ENCODE results near the gene ZIC2.
"Not testable (repeated sequence)": the region's sequence is repeated elsewhere in the genome, so short reads cannot be mapped to it uniquely, and the experiment has no call there.

Gene ZIC2

DNA sequence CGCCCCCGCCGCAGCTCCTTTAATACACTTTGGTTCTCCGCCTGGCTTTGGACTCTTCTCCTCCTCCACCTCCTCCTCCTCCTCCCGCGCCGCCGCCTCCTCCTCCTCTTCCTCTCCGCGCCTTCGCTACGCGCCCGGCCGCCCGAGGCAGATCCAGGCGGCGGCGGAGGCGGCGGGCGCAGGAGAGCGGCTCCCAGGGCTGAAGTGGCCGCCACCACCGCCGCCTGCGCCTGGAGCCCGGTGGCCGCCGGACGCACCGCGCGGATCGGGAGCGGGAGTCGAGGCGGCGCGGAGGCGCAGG is at the start of gene ZIC2:
TSS of gene ZIC2 (plus strand) at position 50 of the 301 bp plus-strand sequence. CDS start 281 bp downstream, outside the sequence.
- DNase-seq (ENCODE audit: low spot score), result no peak

DNA sequence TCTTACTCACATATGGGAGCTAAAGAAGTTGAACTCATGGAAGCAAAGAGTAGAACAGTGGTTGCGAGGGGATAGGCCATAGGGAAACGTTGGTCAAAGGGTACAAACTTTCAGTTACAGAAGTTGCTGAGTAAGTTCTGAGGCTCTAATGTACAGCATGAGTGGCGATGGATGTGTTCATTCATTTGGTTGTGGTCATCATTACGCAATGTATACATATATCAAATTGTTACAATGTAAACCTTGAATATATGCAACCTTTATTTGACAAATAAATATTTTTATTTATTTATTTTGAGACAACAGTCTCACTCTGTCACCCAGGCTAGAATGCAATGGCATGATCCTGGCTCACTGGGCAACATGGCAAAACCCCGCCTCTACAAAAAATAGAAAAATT is 48.7 kb upstream of the ZIC2 start:
- DNase-seq (ENCODE audit: low spot score), result no peak

DNA sequence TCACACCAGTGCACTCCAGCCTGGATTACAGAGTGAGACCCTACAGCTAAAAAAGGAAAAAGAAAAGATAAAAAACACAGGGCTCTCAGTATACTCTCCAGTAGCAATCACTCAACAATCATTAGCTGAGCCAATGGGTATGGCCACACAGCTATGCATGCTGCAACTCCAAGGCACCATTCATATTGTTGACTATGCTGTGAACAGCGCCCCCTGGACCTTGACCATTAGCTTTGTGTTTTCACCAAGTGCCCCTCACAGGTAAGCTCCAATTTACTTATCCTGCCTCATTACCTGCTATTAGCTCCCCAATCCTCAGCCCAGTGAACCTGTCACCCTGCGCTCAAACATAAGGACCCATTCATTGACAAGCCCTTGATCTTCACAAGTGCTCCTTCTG is 45.8 kb upstream of the ZIC2 start:
- no peak for DNase-seq (ENCODE audit: low spot score)

DNA sequence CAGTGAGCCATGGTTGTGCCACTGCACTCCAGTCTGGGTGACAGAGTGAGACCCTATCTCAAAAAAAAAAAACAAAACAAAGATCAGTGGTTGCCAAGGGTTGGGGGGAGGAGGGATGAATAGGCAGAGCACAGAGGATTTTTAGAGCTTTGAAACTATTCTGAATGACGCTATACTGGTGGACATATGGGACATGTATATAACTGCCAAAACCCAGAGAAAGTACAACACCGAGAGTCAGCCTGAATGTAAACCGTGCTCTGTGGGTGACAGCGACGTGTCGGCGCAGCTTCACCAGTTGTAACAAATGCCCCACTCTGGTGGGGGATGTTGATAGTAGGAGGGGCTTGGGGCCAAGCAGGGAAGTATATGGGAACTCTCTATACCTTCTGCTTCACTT is 42.9 kb upstream of the ZIC2 start:
- DNase-seq (ENCODE audit: low spot score), result no peak

DNA sequence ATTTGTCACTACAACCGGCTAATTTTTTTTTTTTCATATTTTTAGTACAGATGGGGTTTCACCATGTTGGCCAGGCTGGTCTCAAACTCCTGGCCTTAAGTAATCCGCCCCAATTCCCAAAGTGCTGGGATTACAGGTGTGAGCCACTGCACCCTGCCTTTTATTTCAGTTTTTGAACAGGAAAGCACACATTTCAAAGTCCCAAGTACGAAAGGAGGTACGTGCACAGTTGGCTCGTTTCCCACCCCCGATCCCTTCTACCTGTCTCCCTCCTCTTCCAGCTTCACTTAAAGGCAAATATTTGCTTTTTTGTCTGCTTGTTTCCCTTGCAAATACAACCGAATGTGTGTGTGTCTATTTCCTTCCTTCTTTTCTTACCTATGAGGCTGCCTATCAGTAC is 40.5 kb upstream of the ZIC2 start:
- DNase-seq (ENCODE audit: low spot score), result no peak

DNA sequence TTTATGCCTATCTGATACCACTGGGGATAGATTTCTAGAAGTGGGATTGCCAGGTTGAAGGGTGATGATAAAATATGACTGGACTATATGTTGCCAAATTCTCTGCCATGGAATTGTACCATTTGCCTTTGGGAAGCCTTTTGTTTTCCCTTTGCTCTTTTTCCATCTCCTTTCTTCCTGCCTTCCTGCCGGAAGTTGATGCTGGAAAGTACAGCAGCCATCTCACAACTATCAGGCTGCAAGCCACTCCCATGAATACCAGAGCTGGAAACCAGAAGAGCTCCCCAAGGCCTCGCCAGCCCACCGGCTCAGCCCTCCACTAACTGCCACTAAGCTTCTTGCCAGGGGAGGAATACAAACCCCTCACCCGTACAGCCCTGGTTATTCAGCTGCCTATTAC is 39.7 kb upstream of the ZIC2 start:
- no peak for DNase-seq (ENCODE audit: low spot score)

DNA sequence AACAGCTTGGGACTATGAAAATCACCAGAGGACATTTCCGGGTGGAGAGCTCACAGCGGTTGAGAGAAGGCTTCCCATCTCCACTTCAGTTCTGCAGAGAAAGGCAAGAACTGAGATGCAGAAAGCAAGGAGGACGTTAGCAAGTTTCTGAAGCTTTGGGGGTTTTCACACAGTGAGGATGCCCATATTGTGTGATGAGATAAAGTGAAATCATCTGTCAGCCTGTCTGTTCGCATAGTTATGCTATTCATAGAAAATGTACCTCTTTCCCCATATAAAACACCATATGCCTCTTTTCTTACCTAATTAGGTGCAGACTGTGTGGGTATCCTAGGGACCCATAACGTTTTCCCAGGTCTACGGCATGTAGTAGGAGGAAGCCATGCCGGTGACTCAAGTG is 37.5 kb upstream of the ZIC2 start:
- DNase-seq (ENCODE audit: low spot score), result no peak

DNA sequence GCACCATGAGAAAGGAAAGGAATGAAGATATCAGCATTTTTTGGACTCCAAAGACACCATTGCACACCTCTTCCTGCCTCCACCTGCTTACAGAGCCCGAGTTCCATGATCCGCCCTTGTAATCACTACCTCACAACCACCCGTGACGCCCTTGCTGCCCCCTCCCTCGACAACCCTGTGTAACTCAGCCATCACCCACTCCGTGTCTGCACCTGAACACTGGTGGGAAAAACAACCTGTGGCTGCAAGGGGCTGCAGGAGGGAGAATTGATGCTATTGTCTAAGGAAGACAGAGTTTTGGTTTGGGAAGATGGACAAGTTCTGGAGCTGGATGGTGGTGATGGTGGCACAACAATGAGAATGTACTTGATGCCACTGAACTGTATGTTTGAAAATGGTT is 37.0 kb upstream of the ZIC2 start:
- DNase-seq (ENCODE audit: low spot score), result no peak

DNA sequence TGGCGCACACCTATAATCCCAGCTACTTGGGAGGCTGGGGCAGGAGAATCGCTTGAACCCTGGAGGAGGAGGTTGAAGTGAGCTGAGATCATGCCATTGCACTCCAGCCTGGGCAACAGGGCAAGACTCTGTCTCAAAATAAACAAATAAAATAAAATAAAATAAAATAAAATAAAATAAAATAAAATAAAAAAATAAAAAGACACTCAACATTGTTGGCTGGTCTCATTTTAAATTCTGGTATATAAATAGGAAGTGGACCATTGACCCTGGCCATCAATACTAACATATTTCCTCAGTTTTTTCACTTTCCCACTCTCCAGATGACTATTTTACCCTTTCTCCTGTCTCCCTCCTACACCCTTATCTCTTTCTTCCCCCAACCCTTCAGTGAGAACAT is 36.1 kb upstream of the ZIC2 start:
- DNase-seq (ENCODE audit: low spot score), result not testable (repeated sequence)

DNA sequence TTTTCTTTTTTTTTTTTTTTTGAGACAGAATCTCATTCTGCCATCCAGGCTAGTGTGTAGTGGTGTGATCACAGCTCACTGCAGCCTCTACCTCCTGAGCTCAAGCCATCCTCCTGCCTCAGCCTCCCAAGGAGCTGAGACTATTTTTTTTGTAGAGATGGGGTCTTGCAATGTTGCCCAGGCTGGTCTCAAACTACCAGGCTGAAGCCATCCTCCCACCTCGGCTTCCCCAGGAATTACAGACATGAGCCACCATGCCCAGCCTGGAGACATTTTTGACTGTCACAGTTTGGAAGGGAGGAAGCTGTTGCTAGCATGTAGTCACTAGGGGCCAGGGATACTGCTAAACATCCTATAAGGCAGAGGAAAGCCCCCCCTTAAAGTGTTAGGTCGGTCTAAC is 33.9 kb upstream of the ZIC2 start:
- DNase-seq (ENCODE audit: low spot score), result no peak

DNA sequence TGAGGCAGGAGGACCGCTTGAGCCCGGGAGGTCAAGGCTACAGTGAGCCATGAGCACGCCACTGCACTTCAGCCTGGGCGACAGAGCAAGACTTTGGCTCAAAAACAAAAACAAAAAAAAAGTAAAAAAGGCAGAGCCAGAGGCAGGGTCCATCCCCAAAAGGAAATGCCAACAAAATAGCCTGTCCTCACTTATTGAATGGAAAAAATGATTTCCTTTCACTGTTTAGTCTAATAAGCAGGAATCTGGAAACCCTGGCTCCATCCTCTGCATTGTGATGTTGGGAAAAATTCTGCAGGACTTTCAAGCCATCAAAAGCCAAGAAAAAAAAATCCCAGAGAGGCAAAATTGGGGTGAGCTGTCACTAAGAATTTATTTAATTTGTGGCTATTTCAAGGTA is 33.2 kb upstream of the ZIC2 start:
- DNase-seq (ENCODE audit: low spot score), result no peak

DNA sequence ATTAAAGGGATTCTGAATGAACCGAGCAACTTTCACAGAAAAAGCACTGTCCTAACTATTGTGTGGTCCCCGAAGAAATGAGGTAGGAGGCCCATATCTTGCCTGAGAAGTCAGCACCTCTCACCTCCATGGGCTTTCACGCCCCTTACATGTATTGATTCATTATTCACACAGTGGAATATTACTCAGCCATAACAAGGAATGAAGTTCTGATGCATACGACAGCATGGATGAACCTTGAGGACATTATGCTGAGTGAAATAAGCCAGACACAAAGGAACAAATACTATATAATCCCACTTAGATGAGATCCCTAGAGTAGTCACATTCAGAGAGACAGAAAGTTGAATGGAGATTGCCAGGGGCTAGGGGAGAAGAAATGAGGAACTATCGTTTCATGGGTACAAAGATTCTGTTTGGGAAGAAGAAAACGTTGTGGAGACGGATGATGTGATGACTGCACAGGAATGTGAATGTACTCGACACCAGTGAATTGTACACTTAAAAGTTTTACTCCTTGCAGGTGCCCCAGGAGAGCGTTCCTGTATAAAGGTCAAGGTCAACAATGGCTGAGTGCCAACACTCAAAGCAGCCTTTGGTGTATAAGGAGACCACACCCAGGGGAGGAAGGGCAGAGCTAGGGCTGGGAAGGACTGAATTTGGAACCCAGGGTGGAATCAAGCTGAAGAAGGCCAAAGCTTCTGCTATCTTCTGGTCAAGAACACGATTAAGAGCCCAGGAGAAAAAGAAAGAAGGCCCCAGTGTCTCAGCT is 32.5 kb upstream of the ZIC2 start:
- DNase-seq (ENCODE audit: low spot score), result no peak

DNA sequence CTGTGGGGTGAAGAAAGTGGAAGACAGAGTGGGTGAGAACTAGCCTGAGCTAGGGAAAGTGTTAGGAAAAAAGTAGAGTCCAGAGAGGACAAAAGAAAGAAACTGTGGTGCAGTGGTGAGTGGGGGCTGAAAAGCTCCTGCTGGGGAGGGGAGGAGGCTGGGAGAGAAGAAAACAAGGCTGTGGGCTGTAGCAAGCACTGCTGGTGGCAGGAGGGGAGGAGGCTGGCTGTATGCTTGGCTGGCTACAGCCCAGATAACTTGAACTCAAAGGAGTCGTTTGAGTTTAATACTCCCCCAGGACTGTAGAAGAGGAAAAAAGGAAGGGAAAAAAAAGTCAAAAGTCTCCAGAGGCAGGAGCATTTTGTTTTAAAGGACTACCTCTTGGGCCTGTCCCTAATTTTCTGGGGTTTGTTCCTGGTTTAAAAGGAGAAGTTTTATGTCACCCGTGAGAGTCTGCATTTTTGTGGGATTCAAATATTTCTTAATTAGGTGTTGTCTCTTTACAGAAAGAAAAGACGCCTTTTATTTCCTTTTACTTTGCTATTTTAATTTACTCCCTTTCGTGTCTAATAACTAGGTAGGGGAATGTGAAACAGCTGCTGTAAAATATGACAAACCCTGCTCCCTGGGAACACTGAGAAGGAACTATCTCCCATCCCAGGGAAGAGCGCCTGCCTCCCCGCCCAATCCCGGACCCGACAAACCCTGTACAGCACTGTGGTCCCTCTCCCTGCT is 31.7 kb upstream of the ZIC2 start:
- no peak for DNase-seq (ENCODE audit: low spot score)

DNA sequence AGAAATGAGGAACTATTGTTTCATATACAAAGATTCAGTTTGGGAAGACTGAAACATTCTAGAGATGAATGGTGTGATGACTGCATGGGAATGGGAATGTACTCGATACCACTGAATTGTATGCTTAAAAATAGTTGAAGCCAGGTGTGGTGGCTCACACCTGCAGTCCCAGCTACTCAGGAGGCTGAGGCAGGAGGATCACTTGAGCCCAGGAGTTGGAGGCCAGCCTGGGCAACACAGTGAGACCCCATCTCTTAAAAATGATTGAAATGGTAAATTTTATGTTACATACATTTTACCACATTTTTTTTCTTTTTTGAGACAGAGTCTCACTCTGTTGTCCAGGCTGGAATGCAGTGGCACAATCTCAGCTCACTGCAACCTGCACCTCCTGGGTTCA is 29.9 kb upstream of the ZIC2 start:
- not testable (repeated sequence) for DNase-seq (ENCODE audit: low spot score)

DNA sequence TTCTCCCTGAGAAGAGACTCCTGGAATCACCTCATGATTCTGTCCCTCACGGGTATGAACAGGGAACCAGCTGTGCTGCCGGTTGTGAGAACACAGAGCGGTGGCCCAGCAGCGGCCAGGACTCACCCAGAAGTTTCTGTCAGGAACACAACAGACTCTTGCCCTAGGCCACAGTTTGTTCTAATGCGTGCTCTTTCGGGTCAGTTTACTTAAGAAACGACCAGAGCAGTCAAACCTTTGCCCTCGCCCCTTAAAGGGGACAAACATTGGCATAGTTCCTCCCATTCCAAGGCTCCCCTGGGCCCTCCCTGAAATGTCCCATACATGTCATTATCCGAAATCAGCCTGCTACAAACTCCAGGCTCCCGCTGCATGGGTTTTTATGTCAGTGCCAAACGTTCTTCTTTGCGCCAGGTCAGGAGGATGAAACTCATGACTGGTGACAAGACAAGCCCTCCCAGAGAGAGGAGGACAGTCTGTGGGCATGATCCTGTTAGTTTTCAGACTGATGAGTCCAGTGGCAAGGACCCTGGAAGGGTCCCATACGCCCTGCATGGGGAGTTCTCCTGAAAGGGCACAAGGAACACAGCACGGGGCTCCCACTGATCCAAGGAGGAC is 28.3 kb upstream of the ZIC2 start:
- no peak for DNase-seq (ENCODE audit: low spot score)

DNA sequence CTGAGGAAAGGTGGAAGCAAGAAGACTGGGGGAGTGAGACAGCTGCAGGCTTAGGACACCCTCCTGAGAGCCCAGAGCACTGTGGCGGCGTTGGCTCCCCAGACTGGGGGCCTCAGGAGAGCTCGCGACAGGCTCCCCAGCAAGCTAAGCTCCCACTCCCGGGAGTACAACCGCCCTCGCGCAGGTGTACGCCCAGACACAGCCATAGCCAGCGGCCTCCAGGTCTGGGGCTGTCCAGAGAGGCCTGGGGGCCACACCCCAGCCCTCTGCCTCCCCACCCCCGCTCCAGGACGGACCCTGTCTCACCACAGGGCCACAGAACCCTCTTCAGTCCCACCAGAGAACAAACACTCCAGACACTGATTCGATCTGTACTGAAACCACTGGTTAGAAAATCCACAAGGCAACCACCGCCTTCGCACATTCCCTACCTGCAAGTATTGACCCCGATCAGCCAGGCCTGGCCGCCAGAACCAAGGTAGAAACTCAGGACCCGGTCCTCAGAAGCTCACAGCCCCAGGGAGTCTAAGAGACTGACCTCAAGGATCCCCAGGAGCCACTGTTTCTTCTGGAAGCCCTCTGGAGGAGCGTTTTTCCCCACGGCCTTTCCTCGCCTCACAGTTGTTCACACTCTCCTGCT is 26.4 kb upstream of the ZIC2 start:
- no peak for DNase-seq (ENCODE audit: low spot score)

DNA sequence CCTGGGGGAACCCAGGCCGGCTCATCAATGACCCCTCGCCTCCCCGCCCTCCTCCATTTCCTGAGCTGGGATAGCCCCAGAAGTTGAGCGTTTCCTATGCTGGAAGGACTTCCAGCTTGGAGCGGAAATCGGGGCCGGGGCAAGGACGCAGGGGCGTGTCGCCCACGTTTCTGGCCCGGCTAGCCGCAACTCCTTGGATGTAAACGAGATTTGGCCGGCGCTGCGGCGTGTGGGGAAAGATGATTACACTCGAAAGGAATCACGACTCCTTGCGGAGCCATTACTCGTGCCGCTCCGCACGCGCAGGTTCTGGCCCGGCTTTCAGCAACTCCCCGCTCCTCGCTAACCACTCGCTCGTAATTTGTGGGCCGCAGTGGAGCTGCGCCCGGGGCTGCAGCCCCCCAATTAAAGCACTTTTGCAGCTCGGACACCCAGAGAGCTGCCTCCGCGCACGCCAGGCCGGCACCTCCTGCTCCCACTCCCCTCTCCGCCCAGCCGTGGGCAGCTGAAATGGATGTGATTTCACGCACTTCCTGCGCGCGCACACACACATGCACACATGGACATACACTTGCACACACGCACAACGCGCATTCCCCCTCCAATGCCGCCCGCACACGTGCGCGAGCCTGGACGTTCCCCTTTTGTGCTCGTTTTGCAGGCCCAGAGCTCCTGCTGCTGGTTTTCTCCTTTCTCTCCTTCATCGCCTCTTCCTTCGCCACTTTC is 25.7 kb upstream of the ZIC2 start:
- no peak for DNase-seq (ENCODE audit: low spot score)

DNA sequence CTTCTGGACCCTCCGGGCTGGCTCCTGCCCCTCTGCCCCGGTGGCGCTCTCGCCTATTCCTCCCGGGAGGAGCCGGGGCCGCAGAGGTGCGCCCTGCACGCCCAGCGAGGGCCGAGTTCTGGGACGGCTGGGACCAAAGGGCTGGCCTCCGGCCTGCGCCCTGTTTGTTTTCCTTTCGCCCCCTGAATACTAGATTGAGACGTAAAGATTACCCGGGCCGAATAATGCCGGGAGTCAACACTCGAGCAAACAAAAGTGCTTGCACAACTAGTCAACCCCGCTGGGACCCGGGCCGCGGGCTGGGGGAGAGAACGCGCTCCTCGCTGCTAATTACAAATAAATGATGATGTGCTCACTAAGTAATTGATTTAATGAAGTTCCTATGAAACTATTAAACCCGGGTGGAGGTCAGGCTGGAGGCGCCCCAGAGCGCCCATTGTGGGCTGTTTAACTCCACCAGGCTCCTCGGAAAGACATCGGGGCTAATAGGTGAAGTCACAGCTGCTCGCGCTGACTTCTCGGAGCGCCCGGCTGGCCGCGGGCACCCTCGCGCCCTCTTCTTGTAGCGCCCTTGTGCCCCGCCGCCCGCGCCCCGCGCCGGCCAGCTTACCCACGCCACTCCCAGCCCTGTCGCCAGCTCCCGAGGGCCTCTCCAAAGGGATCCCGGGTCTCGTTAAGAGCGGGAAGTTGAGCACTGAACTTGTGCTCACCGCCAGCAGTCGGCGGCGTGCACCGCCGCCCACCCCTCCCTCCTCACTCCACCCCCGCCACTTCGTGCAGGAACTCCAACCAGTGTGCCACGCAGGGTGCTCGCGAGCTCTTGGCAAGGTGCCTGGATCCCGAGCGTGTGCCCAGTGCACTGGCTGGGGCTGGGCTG is 24.9 kb upstream of the ZIC2 start:
- DNase-seq (ENCODE audit: low spot score), result no peak

DNA sequence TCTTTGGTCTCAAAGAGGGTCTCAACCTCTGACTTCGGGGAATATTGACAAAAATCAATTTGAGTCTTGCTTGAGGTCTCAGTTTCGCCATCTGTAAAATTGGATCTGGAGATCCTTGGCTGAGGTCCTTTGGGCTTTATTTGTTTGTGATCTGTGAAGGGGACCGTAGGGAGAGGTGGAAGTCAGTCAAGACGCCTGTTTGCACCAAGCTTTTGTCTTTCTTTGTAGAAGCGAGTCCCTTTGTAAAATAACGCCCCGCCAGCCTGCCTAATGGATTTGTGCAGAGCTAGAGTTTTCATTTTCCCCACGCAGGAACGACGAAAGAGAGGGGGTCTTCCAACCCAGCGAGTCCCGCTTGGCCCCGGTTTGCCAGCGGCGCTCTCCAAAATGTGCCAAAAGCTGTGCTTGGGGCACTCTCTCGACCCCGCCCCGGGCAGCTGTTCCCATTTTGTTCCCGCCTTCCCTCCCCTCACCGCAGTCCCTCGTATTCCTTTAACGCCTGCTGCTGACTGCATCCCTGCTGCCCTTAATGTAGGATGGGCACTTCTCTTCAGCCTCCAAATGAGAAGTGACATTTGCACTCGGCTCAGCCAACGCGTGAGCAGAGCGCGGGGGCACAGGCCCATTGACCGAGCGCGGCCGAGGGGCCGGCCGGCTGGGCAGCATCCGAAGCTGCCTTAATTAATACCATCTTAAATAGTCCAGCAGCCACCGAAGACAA is 23.0 kb upstream of the ZIC2 start:
- DNase-seq (ENCODE audit: low spot score), result no peak

DNA sequence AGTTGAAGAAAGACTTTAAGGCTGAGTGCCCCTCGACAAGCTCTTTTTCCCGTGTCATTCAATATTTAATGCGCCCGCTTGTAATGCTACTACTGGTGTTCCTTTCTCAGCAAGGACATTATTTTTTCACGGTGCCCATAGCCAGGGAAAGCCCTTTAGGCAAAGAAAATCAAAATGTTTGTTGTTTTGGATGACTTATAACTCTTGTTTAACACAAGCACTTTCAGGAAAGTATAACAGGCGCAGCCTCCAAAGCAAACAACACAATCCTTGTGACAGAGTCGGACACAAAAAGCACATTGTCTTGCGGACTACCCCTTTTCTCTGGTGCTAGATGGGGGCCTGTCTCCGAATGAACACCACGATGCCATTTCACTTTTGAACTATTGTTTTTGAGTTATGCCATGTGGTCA is 22.5 kb upstream of the ZIC2 start:
- no peak for DNase-seq (ENCODE audit: low spot score)

Data from hematopoietic multipotent progenitor cell treated with erythropoietin and hydrocortisone succinate and interleukin-3 and kit ligand, for 15 days (in vitro differentiated cells).